Measurements from ENCODE around the gene POU2F1.

POU2F1 gene

DNA sequence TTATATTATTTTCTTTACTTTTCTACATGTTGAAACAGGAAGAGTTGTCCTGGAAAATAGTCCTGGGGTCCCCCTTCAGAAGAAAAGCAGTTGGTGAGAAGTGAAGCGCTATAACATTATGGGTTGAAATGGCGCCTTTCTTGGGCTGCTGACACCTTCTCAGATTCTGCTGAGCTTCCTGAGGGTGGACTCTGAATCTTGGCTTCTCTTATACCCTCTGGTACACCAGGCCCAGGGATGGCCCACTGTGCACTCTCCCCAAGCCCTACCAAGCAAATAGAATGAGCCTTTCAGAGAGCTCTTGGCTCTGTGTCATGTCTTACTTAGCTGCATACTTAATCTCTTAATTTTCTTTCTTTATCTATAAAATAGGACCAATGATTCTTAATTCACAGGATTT lies 255.4 kb downstream of the POU2F1 start:
- no peak for FAIRE-seq

Data from A204.1 (cell line).